A204.1 (cell line): ENCODE data around the gene ANGPTL4.
"Not testable (repeated sequence)": the region's sequence is repeated elsewhere in the genome, so short reads cannot be mapped to it uniquely, and the experiment has no call there.

Experiments used
- FAIRE-seq: peaks from 2 replicates; lab custom pipeline; 2012; peaks lifted over from hg19 to GRCh38; lab: Jason Lieb, UNC

ANGPTL4 gene

GRCh38 chr19:8363803-8364771, at the start of gene ANGPTL4:
Gene ANGPTL4, plus strand, starts transcription at chr19:8364155. Its CDS starts 167 bp downstream, at chr19:8364322.
- no peak for FAIRE-seq

- not testable (repeated sequence) for FAIRE-seq
Measured at GRCh38 chr19:8314981-8315640, 48.8 kb upstream of the ANGPTL4 start.

GRCh38 chr19:8316351-8317125, 47.4 kb upstream of the ANGPTL4 start:
- FAIRE-seq: no peak

- FAIRE-seq: not testable (repeated sequence)
Measured at GRCh38 chr19:8318835-8319234, 45.1 kb upstream of the ANGPTL4 start.

- no peak for FAIRE-seq
Measured at GRCh38 chr19:8319807-8320520, 44.0 kb upstream of the ANGPTL4 start.

- FAIRE-seq: no peak
Measured at GRCh38 chr19:8320564-8321066, 43.3 kb upstream of the ANGPTL4 start.

GRCh38 chr19:8321067-8321985, 42.6 kb upstream of the ANGPTL4 start, which contains the start of the genes NDUFA7 and RPS28:
Gene NDUFA7, minus strand, starts transcription at chr19:8321375. Its CDS starts 17 bp downstream, at chr19:8321358.
Gene RPS28, plus strand, starts transcription at chr19:8321496. Its CDS starts 35 bp downstream, at chr19:8321531.
- FAIRE-seq: no peak

GRCh38 chr19:8321986-8322637, 41.8 kb upstream of the ANGPTL4 start:
- FAIRE-seq: no peak

GRCh38 chr19:8322638-8322997, 41.3 kb upstream of the ANGPTL4 start:
- FAIRE-seq: no peak

GRCh38 chr19:8323781-8324185, 40.2 kb upstream of the ANGPTL4 start:
- FAIRE-seq: no peak

GRCh38 chr19:8324186-8325050, 39.5 kb upstream of the ANGPTL4 start:
- FAIRE-seq: no peak

- FAIRE-seq: no peak
Measured at GRCh38 chr19:8325454-8325853, 38.5 kb upstream of the ANGPTL4 start.

- no peak for FAIRE-seq
Measured at GRCh38 chr19:8329996-8330395, 34.0 kb upstream of the ANGPTL4 start.

- FAIRE-seq: no peak
Measured at GRCh38 chr19:8331263-8331845, 32.6 kb upstream of the ANGPTL4 start.

- no peak for FAIRE-seq
Measured at GRCh38 chr19:8332976-8333766, 30.8 kb upstream of the ANGPTL4 start.

GRCh38 chr19:8333767-8334457, 30.0 kb upstream of the ANGPTL4 start:
- FAIRE-seq: no peak
